SU-DHL-6 (cell line): ENCODE measurements around the gene GIPC3.

ENCODE experiments used
- H2AFZ ChIP-seq: fragments of 200-600 bp; sonication (generic); 2 replicates; pipeline ENCODE4 v1.6.1; 2014; ENCODE audit warnings: low read depth, mild to moderate bottlenecking, moderate library complexity, mixed read lengths, antibody characterized with exemption, low read length; ENCODE audit not compliant: severe bottlenecking
- H3F3A ChIP-seq: fragments of 200-600 bp; shearing (Covaris generic); 2 replicates; pipeline ENCODE4 v1.6.0; 2016; ENCODE audit warnings: antibody characterized with exemption, mild to moderate bottlenecking; ENCODE audit not compliant: insufficient read depth
- H3K27ac ChIP-seq: fragments of 200-600 bp; sonication (generic); 2 replicates; pipeline ENCODE4 v1.5.1; 2016; ENCODE audit warnings: low read depth, mild to moderate bottlenecking, low read length, moderate library complexity, mixed read lengths
- H3K27me3 ChIP-seq: fragments of 200-600 bp; sonication (generic), shearing (Covaris generic); 2 replicates; pipeline ENCODE4 v1.6.0; 2014; ENCODE audit warnings: mild to moderate bottlenecking, low read length
- H3K36me3 ChIP-seq: fragments of 200-600 bp; sonication (generic); 2 replicates; pipeline ENCODE4 v1.6.1; 2014; ENCODE audit warnings: mild to moderate bottlenecking, low read length, mixed read lengths
- H3K4me2 ChIP-seq: fragments of 300-600, 200-600 bp; shearing (Covaris generic), sonication (generic); 2 replicates; pipeline ENCODE4 v1.6.0; 2014; ENCODE audit warnings: low read length, low read depth, mild to moderate bottlenecking; ENCODE audit not compliant: poor library complexity, severe bottlenecking
- H3K4me3 ChIP-seq: fragments of 200-600 bp; sonication (generic); 2 replicates; pipeline ENCODE4 v1.5.1; 2014; ENCODE audit warnings: antibody characterized with exemption, low read length, mild to moderate bottlenecking, mixed read lengths; ENCODE audit not compliant: insufficient read depth, poor library complexity, severe bottlenecking
- H3K79me2 ChIP-seq: fragments of 200-600 bp; sonication (generic); 2 replicates; pipeline ENCODE4 v1.6.1; 2014; ENCODE audit warnings: mild to moderate bottlenecking, low read length, moderate library complexity; ENCODE audit not compliant: insufficient read depth
- H3K9ac ChIP-seq: fragments of 200-600 bp; sonication (generic); 2 replicates; pipeline ENCODE4 v1.7.0; 2014; ENCODE audit warnings: mild to moderate bottlenecking, low read length
- H3K9me2 ChIP-seq: fragments of 200-600 bp; sonication (generic); replicated peaks from 2 replicates; pipeline ENCODE4 v1.6.1; 2014; ENCODE audit warnings: low read length; ENCODE audit not compliant: insufficient read depth
- H3K9me3 ChIP-seq: fragments of 200-600 bp; sonication (generic); 2 replicates; pipeline ENCODE4 v1.6.1; 2014; ENCODE audit warnings: low read length, mixed read lengths; ENCODE audit not compliant: insufficient read depth
- H4K20me1 ChIP-seq: fragments of 200-600 bp; sonication (generic); 2 replicates; pipeline ENCODE4 v1.6.1; 2014; ENCODE audit warnings: low read depth, mild to moderate bottlenecking, antibody characterized with exemption, low read length, moderate library complexity, mixed read lengths
- CTCF ChIP-seq: fragments of 200-600 bp; sonication (generic); IDR thresholded peaks from one replicate; pipeline ENCODE4 v1.5.1; 2017; ENCODE audit warnings: antibody characterized with exemption, mild to moderate bottlenecking, low read length, moderate library complexity; ENCODE audit not compliant: insufficient read depth, poor library complexity, severe bottlenecking
- EZH2phosphoT487 ChIP-seq: fragments of 200-600 bp; sonication (generic), shearing (Covaris generic); conservative IDR thresholded peaks from 2 replicates; pipeline ENCODE4 v1.6.1; 2018; ENCODE audit warnings: mild to moderate bottlenecking, antibody characterized with exemption, low read length, moderate library complexity, mixed read lengths

Gene GIPC3

GRCh38 chr19:3632098-3632497 lies 46.8 kb downstream of the GIPC3 start:
- Histone ChIP-seq H3F3A (no peaks in the 10 kb centered on the region), H2AFZ (no peak overlapping the region), H4K20me1 (no peaks in the 10 kb centered on the region), H3K9me3 (no peaks in the 10 kb centered on the region), H3K4me2 (no peak overlapping the region), H3K9me2 (no peaks in the 10 kb centered on the region), H3K36me3 (no peaks in the 10 kb centered on the region), H3K27ac (no peak overlapping the region), H3K27me3 (no peaks in the 10 kb centered on the region), H3K4me3 (no peak overlapping the region), H3K79me2 (no peaks in the 10 kb centered on the region), H3K9ac (no peak overlapping the region)
- TF ChIP-seq EZH2phosphoT487 (no peak), CTCF (no peak)

GRCh38 chr19:3632739-3633558 lies 47.7 kb downstream of the GIPC3 start:
- no peaks in the 10 kb centered on the region for H3K27me3 ChIP-seq
- H3K4me2 ChIP-seq: no peak overlapping the region
- H3K9me3 ChIP-seq: no peaks in the 10 kb centered on the region
- no peak overlapping the region for H3K4me3 ChIP-seq
- no peaks in the 10 kb centered on the region for H3K36me3 ChIP-seq
- H2AFZ ChIP-seq: no peak overlapping the region
- H3K9ac ChIP-seq: no peak overlapping the region
- H3K27ac ChIP-seq: no peak overlapping the region
- no peaks in the 10 kb centered on the region for H3K9me2 ChIP-seq
- H3K79me2 ChIP-seq: no peaks in the 10 kb centered on the region
- TF ChIP-seq EZH2phosphoT487 (no peak), CTCF (no peak)
- no peaks in the 10 kb centered on the region for H4K20me1 ChIP-seq
- no peaks in the 10 kb centered on the region for H3F3A ChIP-seq

- no peaks in the 10 kb centered on the region for H3F3A ChIP-seq
- no peak overlapping the region for H3K27ac ChIP-seq
- no peaks in the 10 kb centered on the region for H3K9me3 ChIP-seq
- no peak overlapping the region for H2AFZ ChIP-seq
- H3K4me3 ChIP-seq: no peak overlapping the region
- no peaks in the 10 kb centered on the region for H4K20me1 ChIP-seq
- no peak overlapping the region for H3K4me2 ChIP-seq
- TF ChIP-seq CTCF: no peak
- no peak for TF ChIP-seq EZH2phosphoT487
- no peaks in the 10 kb centered on the region for H3K9me2 ChIP-seq
- H3K79me2 ChIP-seq: no peaks in the 10 kb centered on the region
- H3K9ac ChIP-seq: no peak overlapping the region
- H3K36me3 ChIP-seq: no peaks in the 10 kb centered on the region
- no peaks in the 10 kb centered on the region for H3K27me3 ChIP-seq
Observed at GRCh38 chr19:3633559-3633988, 48.3 kb downstream of the GIPC3 start.
